ENCODE results near the gene GASK1A. TPM values are rescaled to one million over a fixed set of nuclear protein-coding genes. Genes with fewer than 3 reads are reported as not detected.
A peak's percentile ranks its signal among the peaks of the same experiment; 100 is the strongest.
"Not testable (repeated sequence)": the region's sequence is repeated elsewhere in the genome, so short reads cannot be mapped to it uniquely, and the experiment has no call there.

Gene GASK1A
- total RNA-seq, 2 donors from 2014 or later: not detected

DNA sequence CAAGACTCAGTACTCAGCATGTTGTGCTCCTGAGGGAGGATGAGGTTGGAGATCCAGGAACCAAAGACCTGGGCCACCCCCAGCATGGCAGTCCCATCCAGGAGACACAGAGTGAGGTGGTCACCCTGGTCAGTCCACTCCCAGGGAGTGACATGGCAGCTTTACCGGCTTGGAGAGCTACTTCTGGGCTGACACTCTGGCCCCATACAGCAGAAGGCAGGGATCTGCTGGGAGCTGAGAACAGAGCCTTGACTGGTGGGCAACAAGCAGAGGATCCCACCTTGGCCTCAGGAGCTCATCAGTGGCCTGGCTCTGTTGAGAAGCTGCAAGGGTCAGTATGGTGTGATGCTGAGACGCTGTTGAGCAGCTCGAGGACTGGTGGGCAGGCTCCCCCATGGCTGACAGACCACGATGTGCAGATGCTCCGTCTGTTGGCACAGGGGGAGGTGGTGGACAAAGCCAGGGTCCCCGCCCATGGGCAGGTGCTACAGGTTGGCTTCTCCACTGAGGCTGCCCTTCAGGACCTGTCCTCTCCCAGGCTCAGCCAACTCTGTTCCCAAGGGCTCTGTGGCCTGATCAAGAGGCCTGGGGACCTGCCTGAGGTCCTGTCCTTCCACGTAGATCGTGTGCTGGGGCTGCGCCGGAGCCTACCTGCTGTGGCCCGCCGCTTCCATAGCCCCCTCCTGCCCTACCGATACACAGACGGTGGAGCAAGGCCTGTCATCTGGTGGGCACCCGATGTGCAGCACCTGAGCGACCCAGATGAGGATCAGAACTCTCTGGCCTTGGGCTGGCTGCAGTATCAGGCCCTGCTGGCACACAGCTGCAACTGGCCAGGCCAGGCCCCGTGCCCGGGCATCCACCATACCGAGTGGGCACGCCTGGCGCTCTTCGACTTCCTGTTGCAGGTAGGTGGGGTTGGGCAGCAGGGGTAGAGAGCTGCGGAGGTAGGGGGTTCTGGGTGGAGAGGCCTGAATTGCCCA, 53.8 kb downstream of the GASK1A start:
- DNase-seq (ENCODE audit: low spot score in 2 of 2): no peak
- no peaks in the 10 kb centered on the region for H3K36me3 Mint-ChIP-seq
- no peaks in the 10 kb centered on the region for H3K9me3 Mint-ChIP-seq
- no peak overlapping the region for H3K27ac Mint-ChIP-seq
- no peak for ATAC-seq

DNA sequence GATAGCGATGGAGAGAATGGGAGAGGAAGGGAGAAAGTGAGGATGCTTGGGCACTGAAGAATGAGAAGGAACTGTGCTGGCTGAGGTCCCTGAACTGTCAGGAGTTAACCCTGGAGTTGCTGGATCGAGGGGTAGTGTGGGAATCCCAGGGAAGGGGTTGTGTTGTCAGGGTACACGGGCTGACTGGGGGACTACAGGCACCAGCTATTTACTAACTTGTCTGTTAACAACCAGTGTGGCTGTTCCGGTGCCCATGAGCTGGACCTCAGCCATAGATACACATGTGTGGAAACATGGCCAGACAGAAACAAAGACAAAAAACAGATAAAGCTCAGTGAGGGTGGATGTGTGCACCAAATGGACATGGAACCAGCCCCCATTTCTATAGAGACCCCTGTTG, 55.1 kb downstream of the GASK1A start:
- Mint-ChIP-seq H3K27ac (no peak overlapping the region), H3K36me3 (no peaks in the 10 kb centered on the region), H3K9me3 (no peaks in the 10 kb centered on the region)
- DNase-seq (ENCODE audit: low spot score in 2 of 2) (no peak), ATAC-seq (no peak)

DNA sequence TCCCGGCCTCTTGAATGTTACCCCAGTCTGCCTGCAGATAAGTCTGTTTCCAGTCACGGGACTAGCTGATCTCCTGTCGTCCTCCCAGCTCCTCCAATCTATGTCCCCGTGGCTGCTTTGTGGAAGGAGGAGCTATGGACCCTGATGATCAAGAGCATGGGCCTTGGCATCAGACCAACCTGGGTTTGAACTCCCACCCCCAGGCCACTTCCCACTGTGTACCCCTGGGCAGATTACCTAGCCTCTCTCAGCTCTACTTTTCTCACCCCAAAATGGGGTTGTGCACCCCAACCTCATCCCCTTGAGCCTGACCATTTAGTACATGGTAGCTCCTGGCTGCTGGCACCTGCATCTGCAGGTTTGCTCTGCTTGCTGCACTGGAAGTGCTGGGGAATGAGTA, 55.8 kb downstream of the GASK1A start:
- DNase-seq (ENCODE audit: low spot score in 2 of 2) (no peak), ATAC-seq (no peak)
- no peaks in the 10 kb centered on the region for H3K36me3 Mint-ChIP-seq
- H3K9me3 Mint-ChIP-seq: no peaks in the 10 kb centered on the region
- no peak overlapping the region for H3K27ac Mint-ChIP-seq

DNA sequence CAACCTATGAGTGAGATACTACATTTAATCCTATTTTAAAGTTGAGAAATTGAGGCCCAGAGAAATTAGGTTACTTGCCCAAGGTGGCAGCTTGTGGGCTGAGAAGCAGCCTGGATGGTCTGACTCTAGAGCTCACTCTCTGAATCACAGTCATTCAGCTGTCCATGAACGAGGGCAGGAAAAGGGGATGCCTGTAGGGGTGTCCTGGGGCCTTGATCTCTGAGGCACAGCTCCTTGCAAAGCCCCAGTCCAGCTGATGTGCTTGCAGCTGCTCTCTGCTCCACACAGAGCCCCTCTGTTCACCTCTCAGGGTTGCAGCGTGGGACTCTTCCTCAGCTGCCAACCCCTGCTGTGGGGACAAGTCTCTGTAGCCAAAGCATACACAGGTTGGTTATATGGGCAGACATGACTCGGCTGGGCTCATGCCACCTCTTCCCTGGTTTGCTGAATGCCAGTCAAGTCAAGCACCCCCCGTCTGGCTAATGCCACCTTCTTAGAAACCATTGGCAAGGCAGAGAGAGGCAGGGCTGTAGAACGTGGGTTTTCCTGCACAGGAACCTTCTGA, 56.8 kb downstream of the GASK1A start:
- no peak for ATAC-seq
- no peak for DNase-seq (ENCODE audit: low spot score in 2 of 2)
- Mint-ChIP-seq H3K36me3 (no peaks in the 10 kb centered on the region), H3K9me3 (no peaks in the 10 kb centered on the region), H3K27ac (no peak overlapping the region)

DNA sequence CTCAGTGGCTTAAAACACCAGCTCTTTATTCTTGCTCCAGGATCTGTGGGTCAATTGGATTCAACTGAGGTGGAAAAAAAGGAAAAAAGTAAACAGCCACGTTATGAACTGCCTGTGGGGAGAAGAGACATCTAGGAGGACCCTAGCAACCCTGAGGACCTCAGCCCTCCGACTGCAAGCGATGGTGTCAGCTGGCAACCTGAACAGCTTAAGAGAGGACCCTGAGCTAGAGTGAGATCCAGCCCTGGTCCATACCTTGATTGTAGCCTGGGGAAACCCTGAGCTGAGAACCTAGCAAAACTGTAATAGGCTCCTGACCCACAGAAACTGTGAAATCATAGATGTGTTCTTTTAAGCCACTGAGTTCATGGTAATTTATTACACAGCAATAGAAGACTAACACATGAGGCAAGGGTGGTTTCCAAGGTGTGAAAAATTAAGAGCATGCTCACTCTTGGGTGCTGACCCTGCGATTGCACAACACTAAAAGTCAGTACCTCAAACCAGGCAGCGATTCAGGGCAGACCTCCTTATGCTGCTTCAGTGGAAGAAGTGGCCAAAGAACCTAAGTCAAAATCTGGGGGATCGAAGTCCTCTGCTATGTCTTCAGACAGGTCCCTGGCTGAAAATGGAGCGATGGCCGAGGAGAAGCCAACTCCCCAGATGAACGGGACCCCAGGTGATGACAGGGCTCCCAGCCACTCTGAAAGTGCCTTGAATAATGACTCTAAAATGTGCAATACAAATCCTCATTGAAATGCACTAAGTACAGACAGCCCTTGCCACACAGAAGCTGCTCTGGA, 57.7 kb downstream of the GASK1A start:
- Mint-ChIP-seq H3K27ac (no peak overlapping the region), H3K9me3 (no peaks in the 10 kb centered on the region), H3K36me3 (no peaks in the 10 kb centered on the region)
- DNase-seq (ENCODE audit: low spot score in 2 of 2): no peak
- peak in 1 of 2 donors; percentile 33 for ATAC-seq

DNA sequence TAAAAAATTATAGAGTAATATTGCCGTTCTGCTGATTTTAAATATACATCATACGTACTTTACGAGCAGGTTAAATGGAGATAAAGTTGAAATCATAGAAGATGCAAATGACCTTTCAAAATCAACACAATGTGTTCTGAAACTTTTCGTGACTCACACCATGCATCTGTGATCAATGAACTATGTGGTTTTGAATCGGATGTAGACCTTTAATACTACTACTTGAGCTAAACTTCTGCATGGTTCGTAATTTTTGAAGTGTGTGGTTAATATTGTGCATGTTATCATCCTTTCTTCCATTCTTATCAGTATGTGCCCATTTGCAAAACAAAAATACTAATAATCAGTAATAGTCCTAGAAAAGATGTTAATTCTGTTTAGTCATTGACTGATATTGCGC, 58.9 kb downstream of the GASK1A start:
- ATAC-seq (peak; percentile 36 to 90), DNase-seq (ENCODE audit: low spot score in 2 of 2) (no peak)
- no peaks in the 10 kb centered on the region for H3K36me3 Mint-ChIP-seq
- no peak overlapping the region for H3K27ac Mint-ChIP-seq
- no peaks in the 10 kb centered on the region for H3K9me3 Mint-ChIP-seq

DNA sequence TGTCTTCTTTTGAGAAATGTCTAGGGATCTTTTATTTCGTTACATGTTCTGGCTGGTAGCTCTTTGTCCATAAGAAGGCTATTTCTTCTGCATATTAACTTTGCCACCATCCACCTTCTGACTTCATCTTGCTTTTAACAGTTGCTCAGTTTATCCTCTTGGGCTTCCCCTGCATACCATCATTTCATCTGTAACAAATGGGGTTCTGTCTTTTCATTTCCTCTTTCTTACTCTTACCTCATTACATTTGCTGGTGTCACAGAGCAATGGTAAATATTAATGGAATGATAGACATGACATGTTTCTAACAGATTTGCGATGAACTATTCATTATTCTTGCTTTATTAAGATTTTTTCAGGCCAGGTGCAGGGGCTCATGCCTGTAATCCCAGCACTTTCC, 62.4 kb downstream of the GASK1A start:
- peaks cover 9 to 13% of the 10 kb centered on the region in 2 donors for H3K36me3 Mint-ChIP-seq
- no peak for ATAC-seq
- no peak for DNase-seq (ENCODE audit: low spot score in 2 of 2)
- peaks cover 11 to 13% of the 10 kb centered on the region in 2 donors for H3K9me3 Mint-ChIP-seq
- H3K27ac Mint-ChIP-seq: no peak overlapping the region

DNA sequence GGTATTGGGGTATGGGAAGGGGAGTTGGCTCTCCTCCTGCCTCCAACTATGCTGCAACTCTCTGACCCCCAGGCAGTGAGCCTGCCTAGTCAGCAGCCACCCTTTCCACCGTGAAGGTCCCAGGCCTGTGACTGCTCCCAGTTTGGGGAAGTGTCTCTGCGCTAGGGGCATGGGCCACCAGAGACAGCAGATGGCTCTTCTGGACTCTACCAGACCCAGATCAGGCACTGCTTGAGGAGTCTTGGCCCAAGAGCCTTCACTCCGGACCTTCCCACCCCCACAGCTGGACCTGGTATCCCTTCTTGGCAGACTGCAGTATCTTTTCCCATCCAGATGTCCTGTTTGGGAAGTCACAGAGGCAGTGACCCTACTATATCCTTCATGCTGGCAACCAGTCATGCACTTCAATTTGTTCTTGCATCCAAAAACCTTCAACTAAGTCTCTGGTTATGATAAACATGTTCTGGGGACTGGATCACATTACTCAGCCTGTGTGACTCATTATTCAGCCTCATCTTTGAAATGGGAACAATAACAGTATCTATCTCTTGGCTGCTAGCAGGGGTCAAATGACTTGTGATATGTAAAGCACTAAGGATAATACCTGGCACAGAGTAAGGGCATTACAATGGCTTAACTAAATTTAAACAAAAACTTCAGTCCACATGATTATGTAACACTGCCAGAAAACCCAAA, 64.1 kb downstream of the GASK1A start:
- H3K9me3 Mint-ChIP-seq: peaks cover 20 to 24% of the 10 kb centered on the region in 2 donors
- no peak overlapping the region for H3K27ac Mint-ChIP-seq
- H3K36me3 Mint-ChIP-seq: peaks cover 22 to 24% of the 10 kb centered on the region in 2 donors
- peak; percentile 48 to 63 for ATAC-seq
- no peak for DNase-seq (ENCODE audit: low spot score in 2 of 2)

DNA sequence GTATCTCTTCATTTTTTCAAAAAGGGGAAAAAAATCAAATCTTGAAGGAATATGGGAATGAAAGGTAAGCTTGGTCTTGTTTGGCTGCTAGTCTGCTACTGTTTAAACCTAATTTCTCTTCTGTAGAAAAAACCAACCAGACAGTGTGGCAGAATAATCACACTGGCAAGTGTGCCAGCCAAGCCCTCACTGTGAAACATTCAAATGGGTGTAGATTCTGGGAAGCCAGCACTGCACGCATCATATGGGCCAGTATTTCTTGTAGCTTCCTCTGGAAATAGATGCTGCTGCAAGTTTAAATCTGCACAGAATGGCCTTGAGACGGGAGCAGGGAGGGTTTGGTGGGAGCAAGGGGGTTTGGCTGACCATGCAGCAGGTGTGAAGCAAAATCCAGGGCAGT, 64.7 kb downstream of the GASK1A start:
- ATAC-seq: no peak

DNA sequence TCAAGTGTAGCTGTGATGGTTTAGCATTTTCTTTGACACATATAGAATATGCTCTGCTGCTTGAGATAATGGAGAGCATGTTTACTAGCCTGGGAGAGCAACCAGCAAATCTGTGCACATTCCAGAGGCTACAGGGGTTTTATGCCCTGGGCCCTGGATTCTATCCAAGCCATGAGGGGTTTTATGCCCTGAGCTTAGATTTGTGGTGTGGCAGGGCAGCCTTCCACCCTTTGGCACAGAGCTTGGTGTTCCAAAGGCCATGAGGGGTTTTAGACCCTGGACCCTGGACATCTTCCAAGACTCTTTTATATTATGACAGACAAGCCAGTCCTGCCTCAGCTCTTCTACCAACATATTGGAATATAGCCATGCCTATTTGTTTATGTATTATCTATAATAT, 66.0 kb downstream of the GASK1A start:
- H3K27ac Mint-ChIP-seq; ATAC-seq; DNase-seq (ENCODE audit: low spot score in 2 of 2): not testable (repeated sequence)
- peaks cover 26 to 30% of the 10 kb centered on the region in 2 donors for H3K36me3 Mint-ChIP-seq
- H3K9me3 Mint-ChIP-seq: peaks cover 21 to 32% of the 10 kb centered on the region in 2 donors

More for the DNA sequence above, 64.7 kb downstream of the GASK1A start:
- H3K27ac Mint-ChIP-seq: no peak overlapping the region
- peaks cover 25 to 28% of the 10 kb centered on the region in 2 donors for H3K36me3 Mint-ChIP-seq
- DNase-seq (ENCODE audit: low spot score in 2 of 2): no peak
- H3K9me3 Mint-ChIP-seq: peaks cover 21 to 29% of the 10 kb centered on the region in 2 donors

DNA sequence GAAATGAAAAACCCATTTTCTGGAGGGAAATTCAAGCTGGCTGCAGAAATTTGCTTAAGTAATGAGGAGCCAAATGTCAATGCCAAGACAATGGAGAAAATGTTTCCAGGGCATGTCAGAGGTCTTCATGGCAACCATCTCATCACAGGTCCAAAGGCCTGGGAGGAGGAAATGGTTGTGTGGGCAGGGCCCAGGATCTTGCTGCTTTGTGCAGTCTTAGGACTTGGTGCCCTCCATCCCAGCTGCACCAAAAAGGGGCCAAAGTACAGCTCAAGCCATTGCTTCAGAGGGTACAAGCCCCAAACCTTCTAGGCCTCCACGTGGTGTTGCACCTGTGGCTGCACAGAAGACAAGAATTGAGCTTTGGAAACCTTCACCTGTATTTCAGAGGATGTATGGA, 67.5 kb downstream of the GASK1A start:
- no peak overlapping the region for H3K27ac Mint-ChIP-seq
- ATAC-seq (no peak), DNase-seq (ENCODE audit: low spot score in 2 of 2) (no peak)
- H3K36me3 Mint-ChIP-seq: peaks cover 38 to 42% of the 10 kb centered on the region in 2 donors
- peaks cover 28 to 43% of the 10 kb centered on the region in 2 donors for H3K9me3 Mint-ChIP-seq

DNA sequence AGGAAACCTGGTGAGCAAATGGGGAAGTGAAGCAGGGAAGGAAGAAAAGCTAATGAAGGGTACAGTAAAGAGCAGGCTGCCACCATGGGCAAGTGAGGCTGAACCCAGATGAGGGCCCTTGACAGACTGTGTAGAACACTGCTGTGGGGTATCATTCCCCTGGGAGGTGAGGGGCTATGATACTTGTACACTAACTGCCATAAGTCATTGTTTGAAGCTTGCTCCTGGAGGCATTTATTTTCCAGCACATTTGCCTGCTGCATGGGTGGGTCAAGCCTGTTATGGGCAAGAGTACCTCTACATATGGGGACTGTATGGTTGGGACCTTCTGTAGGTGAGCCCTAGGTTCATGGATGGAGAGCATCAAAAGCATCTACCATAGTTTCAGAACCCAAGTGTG, 69.4 kb downstream of the GASK1A start:
- Mint-ChIP-seq H3K27ac (no peak overlapping the region), H3K36me3 (peaks cover 51 to 53% of the 10 kb centered on the region in 2 donors), H3K9me3 (peaks cover 33 to 50% of the 10 kb centered on the region in 2 donors)
- no peak for DNase-seq (ENCODE audit: low spot score in 2 of 2)
- ATAC-seq: no peak

DNA sequence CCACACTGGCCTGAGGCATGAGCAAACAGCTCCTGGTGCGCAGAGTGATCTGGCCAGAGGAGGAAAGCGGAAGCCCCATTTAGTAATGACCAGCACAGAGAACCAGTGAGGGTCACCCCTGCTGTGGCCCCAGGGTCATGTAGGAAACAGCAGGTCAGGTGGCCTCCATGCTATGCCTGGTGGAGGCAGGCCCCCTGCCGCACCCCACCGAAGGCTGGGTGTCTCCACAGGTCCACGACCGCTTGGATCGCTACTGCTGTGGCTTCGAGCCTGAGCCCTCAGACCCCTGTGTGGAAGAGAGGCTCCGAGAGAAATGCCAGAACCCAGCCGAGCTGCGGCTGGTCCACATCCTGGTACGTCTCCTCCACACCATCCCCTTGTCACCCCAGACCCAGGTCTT, 74.2 kb downstream of the GASK1A start:
- no peak for ATAC-seq
- Mint-ChIP-seq H3K27ac (no peak overlapping the region), H3K36me3 (peaks cover 26 to 30% of the 10 kb centered on the region in 2 donors), H3K9me3 (peaks cover 12 to 26% of the 10 kb centered on the region in 2 donors)
- DNase-seq (ENCODE audit: low spot score in 2 of 2): no peak

DNA sequence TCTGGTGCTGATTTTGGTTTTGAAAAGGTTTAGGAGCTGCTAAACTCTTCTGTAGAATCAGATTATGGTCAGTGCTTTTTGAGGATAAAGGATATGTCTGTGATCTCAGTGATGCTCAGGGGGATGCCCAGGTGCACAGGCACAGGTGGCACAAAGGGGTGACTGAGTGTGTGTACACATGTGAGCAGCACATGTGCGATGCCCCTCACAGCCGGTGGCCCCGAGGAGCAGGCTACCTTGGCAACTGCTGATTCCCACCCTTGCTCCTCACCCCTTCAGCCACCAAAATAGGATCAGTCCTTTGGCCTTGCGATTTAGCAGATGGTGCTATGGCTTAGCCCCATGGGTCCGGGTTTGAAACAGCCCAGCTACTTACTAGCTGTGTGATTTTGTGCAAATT, 75.6 kb downstream of the GASK1A start:
- DNase-seq (ENCODE audit: low spot score in 2 of 2) (no peak), ATAC-seq (no peak)
- Mint-ChIP-seq H3K9me3 (peaks cover 12 to 19% of the 10 kb centered on the region in 2 donors), H3K27ac (no peak overlapping the region), H3K36me3 (peaks cover 23 to 26% of the 10 kb centered on the region in 2 donors)

DNA sequence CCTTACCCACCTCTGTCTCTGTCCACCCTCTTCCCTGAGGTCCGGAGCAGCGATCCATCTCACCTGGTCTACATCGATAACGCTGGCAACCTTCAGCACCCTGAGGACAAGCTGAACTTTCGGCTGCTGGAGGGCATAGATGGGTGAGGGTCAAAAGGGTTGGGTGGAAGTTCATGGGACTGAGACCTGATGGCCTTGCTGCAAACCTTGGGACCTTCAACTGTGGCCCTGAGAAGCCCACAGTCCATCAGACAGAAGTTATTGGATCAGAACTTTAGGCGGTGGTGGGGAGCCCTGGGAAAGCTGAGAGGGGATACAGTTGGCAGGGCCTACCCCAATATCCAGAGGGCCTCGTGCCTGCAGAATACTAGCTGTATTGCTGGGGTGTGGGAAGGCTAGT, 76.3 kb downstream of the GASK1A start:
- ATAC-seq (no peak), DNase-seq (ENCODE audit: low spot score in 2 of 2) (no peak)
- no peak overlapping the region for H3K27ac Mint-ChIP-seq
- H3K36me3 Mint-ChIP-seq: peaks cover 19 to 22% of the 10 kb centered on the region in 2 donors
- H3K9me3 Mint-ChIP-seq: peaks cover 9 to 16% of the 10 kb centered on the region in 2 donors

All from activated naive CD4-positive, alpha-beta T cell treated with anti-CD3 and anti-CD28 coated beads, Interleukin-2, amount 50 U/mL, for 72 hours (primary cell).